ENCODE results near the gene ACO1. TPM values are rescaled to one million over a fixed set of nuclear protein-coding genes. Genes with fewer than 3 reads are reported as not detected.

ACO1 gene
- polyA plus RNA-seq, 1 donor: 24.0 TPM

GRCh38 chr9:32382565-32383320 lies 1.7 kb upstream of the ACO1 start:
- DNase-seq: no peak

GRCh38 chr9:32384002-32384363 lies 460 bp upstream of the ACO1 start:
- no peak for DNase-seq

GRCh38 chr9:32385152-32385884 lies 875 bp downstream of the ACO1 start:
- DNase-seq: no peak

GRCh38 chr9:32385885-32386283 lies 1.4 kb downstream of the ACO1 start:
- no peak for DNase-seq

- DNase-seq: no peak
These were observed 2.8 kb downstream of the ACO1 start for GRCh38 chr9:32387256-32387655.

- DNase-seq: no peak
These were observed 4.9 kb downstream of the ACO1 start for GRCh38 chr9:32389365-32389764.

- no peak for DNase-seq
These were observed 9.5 kb downstream of the ACO1 start for GRCh38 chr9:32393911-32394310.

GRCh38 chr9:32394381-32395049 lies 10.1 kb downstream of the ACO1 start:
- no peak for DNase-seq

GRCh38 chr9:32395510-32396216 lies 11.2 kb downstream of the ACO1 start:
- DNase-seq: peak; percentile 27

- DNase-seq: no peak
These were observed 13.8 kb downstream of the ACO1 start for GRCh38 chr9:32398207-32398606.

- DNase-seq: no peak
These were observed 14.8 kb downstream of the ACO1 start for GRCh38 chr9:32399110-32399815.

- no peak for DNase-seq
These were observed 17.0 kb downstream of the ACO1 start for GRCh38 chr9:32401488-32401887.

GRCh38 chr9:32403567-32404260 lies 19.3 kb downstream of the ACO1 start:
- DNase-seq: no peak

GRCh38 chr9:32404402-32404801 lies 20.0 kb downstream of the ACO1 start:
- no peak for DNase-seq

- DNase-seq: no peak
These were observed 20.4 kb downstream of the ACO1 start for GRCh38 chr9:32404856-32405255.

- no peak for DNase-seq
These were observed 21.1 kb downstream of the ACO1 start for GRCh38 chr9:32405506-32405905.

- DNase-seq: no peak
These were observed 21.6 kb downstream of the ACO1 start for GRCh38 chr9:32406046-32406445.

GRCh38 chr9:32411753-32412152 lies 27.3 kb downstream of the ACO1 start:
- DNase-seq: no peak

GRCh38 chr9:32412440-32412839 lies 28.0 kb downstream of the ACO1 start:
- DNase-seq: no peak

- DNase-seq: no peak
These were observed 29.0 kb downstream of the ACO1 start for GRCh38 chr9:32413424-32413823.

GRCh38 chr9:32414856-32415255 lies 30.4 kb downstream of the ACO1 start:
- DNase-seq: no peak

- no peak for DNase-seq
These were observed 35.5 kb downstream of the ACO1 start for GRCh38 chr9:32419921-32420320.
